ENCODE measurements around the gene PTGDS. TPM values are rescaled to one million over a fixed set of nuclear protein-coding genes. Genes with fewer than 3 reads are reported as not detected.

PTGDS gene
- total RNA-seq, 1 donor from 2014 or later = 0.26 TPM

DNA sequence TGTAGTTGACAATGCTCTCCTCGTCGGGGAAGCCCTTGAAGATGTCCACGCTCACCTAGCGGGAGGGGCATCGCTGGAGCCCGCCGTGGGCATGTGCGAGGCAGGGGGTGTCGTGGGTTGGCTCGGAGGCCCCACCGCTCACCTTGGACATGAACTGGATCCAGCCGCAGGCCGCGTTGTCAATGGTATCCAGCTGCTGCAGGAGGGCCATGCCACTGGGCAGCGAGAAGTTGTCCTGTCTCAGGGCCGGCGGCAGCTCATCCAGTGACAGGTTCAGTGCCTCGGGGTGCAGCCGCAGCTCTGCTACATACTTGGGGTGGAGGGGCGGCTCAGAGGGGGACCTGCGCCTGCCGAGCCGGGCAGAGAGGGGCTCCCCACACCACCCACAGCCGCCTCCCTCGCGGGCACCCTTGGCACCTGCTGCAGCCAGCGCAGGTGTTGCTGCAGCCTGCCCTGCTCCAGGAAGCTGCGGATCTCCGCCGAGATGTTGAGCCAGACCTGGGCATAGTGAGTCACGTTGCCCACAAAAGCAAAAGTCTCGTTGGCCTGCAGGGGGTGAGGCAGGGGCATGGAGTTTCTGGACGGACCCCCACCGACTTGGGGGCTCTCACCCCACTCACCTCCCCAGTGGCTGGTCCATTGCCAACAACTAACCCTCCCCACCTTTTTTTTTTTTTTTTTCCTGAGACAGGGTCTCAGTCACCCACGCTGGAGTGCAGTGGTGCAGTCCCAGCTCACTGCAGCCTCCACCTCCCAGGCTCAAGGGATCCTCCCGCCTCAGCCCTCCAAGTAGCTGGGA is 41.7 kb downstream of the PTGDS start:
- Histone ChIP-seq H3K27me3 (ENCODE audit: control insufficient read depth, insufficient read depth, low read length) (no peaks in the 10 kb centered on the region), H3K36me3 (ENCODE audit: control insufficient read depth, insufficient read depth, low read length) (peaks cover 7% of the 10 kb centered on the region), H3K4me3 (ENCODE audit: low read depth, low read length) (no peak overlapping the region)
- FAIRE-seq = no peak
- TF ChIP-seq, protein P1, sequence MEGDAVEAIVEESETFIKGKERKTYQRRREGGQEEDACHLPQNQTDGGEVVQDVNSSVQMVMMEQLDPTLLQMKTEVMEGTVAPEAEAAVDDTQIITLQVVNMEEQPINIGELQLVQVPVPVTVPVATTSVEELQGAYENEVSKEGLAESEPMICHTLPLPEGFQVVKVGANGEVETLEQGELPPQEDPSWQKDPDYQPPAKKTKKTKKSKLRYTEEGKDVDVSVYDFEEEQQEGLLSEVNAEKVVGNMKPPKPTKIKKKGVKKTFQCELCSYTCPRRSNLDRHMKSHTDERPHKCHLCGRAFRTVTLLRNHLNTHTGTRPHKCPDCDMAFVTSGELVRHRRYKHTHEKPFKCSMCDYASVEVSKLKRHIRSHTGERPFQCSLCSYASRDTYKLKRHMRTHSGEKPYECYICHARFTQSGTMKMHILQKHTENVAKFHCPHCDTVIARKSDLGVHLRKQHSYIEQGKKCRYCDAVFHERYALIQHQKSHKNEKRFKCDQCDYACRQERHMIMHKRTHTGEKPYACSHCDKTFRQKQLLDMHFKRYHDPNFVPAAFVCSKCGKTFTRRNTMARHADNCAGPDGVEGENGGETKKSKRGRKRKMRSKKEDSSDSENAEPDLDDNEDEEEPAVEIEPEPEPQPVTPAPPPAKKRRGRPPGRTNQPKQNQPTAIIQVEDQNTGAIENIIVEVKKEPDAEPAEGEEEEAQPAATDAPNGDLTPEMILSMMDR (IDR thresholded peaks at IDR 0.05; ENCODE audit: insufficient read depth, low read length, severe bottlenecking) = no peak
- no peak for DNase-seq (ENCODE audit: low read depth)

DNA sequence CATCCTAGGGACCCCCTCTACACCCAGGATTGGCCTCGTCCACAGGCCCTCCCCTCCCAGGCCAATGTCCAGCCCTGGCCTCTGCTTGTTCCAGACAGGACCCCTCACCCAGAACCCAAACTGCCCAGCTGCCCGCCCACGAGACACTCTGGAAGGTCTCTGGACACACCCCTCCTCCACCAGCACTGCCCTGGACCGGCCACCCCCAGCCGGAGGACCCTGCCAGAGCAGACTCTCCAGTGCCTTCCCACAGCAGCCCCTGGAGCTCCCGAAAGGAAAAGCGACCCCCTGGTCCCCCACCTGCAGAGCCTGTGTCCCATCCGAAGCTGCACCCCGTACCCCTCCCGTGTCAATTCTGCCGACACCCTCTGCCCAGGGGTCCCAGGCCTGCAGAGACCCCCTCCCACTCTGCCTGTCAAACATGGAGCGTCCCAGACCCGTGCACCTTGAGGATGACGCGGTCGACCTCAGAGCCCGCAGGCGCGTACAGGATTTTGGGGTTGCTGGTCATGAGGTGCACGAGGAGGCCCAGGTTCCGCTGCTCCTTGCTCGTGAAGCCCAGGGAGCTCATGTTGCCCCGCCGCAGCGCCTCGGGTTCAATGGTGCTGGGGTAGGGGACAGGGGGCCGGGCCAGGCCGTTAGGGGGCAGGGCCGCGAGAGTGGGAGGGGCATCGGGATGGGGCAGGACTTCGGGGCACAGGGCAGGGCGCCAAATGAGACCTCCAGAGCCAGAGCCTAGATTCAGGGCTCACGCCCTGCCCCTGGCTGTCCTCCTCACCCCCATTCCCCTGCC is 42.8 kb downstream of the PTGDS start:
- H3K36me3 ChIP-seq (ENCODE audit: control insufficient read depth, insufficient read depth, low read length) = peaks cover 3% of the 10 kb centered on the region
- TF ChIP-seq, protein P1 (IDR thresholded peaks at IDR 0.05; ENCODE audit: insufficient read depth, low read length, severe bottlenecking) = no peak
- no peak for FAIRE-seq
- H3K4me3 ChIP-seq (ENCODE audit: low read depth, low read length) = no peak overlapping the region
- no peak for DNase-seq (ENCODE audit: low read depth)
- H3K27me3 ChIP-seq (ENCODE audit: control insufficient read depth, insufficient read depth, low read length) = no peaks in the 10 kb centered on the region

DNA sequence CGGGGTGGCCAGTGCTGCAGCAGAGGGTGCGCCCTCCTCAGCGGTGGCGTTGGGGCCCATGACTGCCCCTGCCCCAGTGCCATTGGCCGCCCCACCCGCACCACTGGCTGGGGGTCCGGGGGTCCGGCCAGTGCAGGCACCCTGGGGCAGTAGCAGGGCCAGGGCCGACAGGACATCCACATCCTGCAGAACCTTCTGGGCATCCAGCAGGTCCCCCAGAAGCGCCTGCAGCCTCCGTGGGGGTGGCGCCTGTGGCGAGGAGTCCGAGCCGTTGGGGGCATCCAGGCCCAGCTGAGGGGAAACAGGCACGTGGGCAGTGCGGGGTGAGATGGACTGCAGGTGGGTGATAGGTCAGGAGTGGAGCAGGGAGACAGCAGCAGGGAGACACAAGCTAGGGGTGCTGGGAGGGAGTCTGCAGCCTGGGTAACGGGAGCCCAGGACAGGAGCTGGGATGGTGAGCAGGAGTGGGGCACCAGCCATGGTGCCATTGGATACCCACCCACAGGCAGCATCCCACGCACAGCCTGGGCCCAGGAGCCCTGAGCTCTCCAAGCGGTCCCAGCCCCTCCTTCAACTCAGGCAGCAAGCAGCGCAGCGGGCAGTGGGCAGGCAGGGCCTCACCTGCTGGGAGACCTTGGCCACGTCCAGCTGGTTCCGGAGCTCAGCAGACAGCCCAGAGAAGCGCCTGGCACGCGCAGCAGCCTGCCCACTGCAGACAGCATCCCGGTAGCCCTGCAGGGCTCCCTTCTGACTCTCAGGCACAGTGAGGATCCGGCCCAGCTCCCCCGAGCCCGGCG is 43.7 kb downstream of the PTGDS start:
- no peak overlapping the region for H3K4me3 ChIP-seq (ENCODE audit: low read depth, low read length)
- peaks cover 2% of the 10 kb centered on the region for H3K36me3 ChIP-seq (ENCODE audit: control insufficient read depth, insufficient read depth, low read length)
- TF ChIP-seq, protein P1 (IDR thresholded peaks at IDR 0.05; ENCODE audit: insufficient read depth, low read length, severe bottlenecking) = no peak
- DNase-seq (ENCODE audit: low read depth) = no peak
- FAIRE-seq = no peak
- no peaks in the 10 kb centered on the region for H3K27me3 ChIP-seq (ENCODE audit: control insufficient read depth, insufficient read depth, low read length)

DNA sequence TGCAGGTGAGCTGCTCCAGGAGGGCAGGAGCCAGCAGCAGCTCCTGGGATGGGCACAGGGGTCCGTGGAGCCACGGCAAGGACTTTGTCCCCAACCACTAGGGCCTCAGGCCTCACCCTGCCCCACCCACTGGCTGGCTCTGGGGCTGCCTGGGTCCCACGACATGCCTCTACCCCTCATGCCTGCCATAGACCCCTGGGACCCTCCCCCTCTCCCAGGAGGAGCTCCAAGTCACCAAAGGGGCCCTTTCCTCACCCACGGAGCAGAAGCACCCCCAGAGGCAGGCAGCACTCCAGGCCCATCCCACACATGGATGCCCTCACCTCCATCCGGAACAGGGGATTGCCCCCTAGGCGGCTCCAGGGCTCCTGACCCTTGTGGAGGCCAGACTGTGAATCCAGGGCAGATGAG is 44.3 kb downstream of the PTGDS start:
- DNase-seq (ENCODE audit: low read depth) = no peak
- no peak overlapping the region for H3K4me3 ChIP-seq (ENCODE audit: low read depth, low read length)
- no peaks in the 10 kb centered on the region for H3K27me3 ChIP-seq (ENCODE audit: control insufficient read depth, insufficient read depth, low read length)
- H3K36me3 ChIP-seq (ENCODE audit: control insufficient read depth, insufficient read depth, low read length) = no peaks in the 10 kb centered on the region
- FAIRE-seq = no peak
- TF ChIP-seq, protein P1 (IDR thresholded peaks at IDR 0.05; ENCODE audit: insufficient read depth, low read length, severe bottlenecking) = no peak

DNA sequence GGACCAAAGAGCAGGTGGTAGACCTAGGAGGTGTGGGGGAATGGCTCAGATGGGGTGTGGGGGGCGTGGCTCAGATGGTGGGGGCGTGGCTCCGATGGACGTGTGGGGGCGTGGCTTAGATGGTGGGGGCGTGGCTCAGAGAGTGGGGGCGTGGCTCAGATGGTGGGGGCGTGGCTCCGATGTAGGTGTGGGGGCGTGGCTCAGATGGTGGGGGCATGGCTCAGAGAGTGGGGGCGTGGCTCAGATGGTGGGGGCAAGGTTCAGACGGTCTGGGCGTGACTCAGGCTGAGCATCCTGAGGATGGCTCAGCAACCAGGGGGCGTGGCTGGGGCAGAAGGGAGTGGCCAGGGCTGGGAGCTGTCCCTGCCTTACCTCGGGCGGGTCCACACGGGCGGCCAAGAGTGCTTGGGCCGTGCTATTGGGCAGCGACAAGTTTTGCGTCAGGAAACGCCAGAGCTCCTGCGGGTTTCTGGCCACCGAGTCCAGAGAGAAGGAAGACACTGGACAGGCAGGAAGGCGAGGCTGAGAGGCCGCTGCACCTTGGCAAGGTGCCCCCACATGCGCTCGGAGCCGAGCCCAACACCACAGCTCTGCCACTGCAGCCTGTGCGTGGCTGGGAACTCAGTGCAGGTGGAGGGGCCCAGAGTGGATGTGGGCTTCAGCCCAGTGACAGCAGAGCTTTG is 44.8 kb downstream of the PTGDS start:
- no peaks in the 10 kb centered on the region for H3K27me3 ChIP-seq (ENCODE audit: control insufficient read depth, insufficient read depth, low read length)
- no peaks in the 10 kb centered on the region for H3K36me3 ChIP-seq (ENCODE audit: control insufficient read depth, insufficient read depth, low read length)
- peak; percentile 76 for DNase-seq (ENCODE audit: low read depth)
- TF ChIP-seq, protein P1 (IDR thresholded peaks at IDR 0.05; ENCODE audit: insufficient read depth, low read length, severe bottlenecking) = no peak
- H3K4me3 ChIP-seq (ENCODE audit: low read depth, low read length) = no peak overlapping the region
- no peak for FAIRE-seq
